ENCODE data around the gene TXNIP. TPM values are rescaled to one million over a fixed set of nuclear protein-coding genes. Genes with fewer than 3 reads are reported as not detected.
A peak's percentile ranks its signal among the peaks of the same experiment; 100 is the strongest.

TXNIP gene
- total RNA-seq, 1 experiment from 2014 or later: 2.5 TPM

GRCh38 chr1:145985129-145985501, 11.3 kb downstream of the TXNIP start:
- H3K4me1 ChIP-seq (ENCODE audit: control insufficient read depth in 1 of 2, insufficient read depth in 2 of 2, low read length in 2 of 2): peaks cover 22 to 38% of the 10 kb centered on the region in 2 experiments
- DNase-seq (ENCODE audit: low read depth, low spot score) (no peak), ATAC-seq (peak; percentile 32)
- H4K20me1 ChIP-seq (ENCODE audit: insufficient read depth): no peaks in the 10 kb centered on the region
- peak overlapping the region; percentile 86 for H2AFZ ChIP-seq (ENCODE audit: low read depth, low read length, poor library complexity, severe bottlenecking)
- TF ChIP-seq POLR2AphosphoS5 (IDR thresholded peaks at IDR 0.05; ENCODE audit: low read depth, low read length): no peak
- TF ChIP-seq FOSL1 (IDR thresholded peaks at IDR 0.05; ENCODE audit: low read depth): no peak
- TF ChIP-seq SIN3A (IDR thresholded peaks at IDR 0.05; ENCODE audit: low read depth): no peak
- no peak for TF ChIP-seq ZBTB33 (IDR thresholded peaks at IDR 0.05; ENCODE audit: extremely low read depth, insufficient replicate concordance, low read length)
- no peak for TF ChIP-seq EZH2phosphoT487 (IDR thresholded peaks at IDR 0.05; ENCODE audit: borderline replicate concordance)
- TF ChIP-seq RAD21 (IDR thresholded peaks at IDR 0.05; ENCODE audit: low read depth): no peak
- TF ChIP-seq EGR1 (IDR thresholded peaks at IDR 0.05; ENCODE audit: low read depth): no peak
- TF ChIP-seq EZH2 (IDR thresholded peaks at IDR 0.05): no peak
- TF ChIP-seq YY1 (IDR thresholded peaks at IDR 0.05; ENCODE audit: extremely low read depth, insufficient replicate concordance, low read depth, low read length): no peak
- ChIA-PET CTCF (no interaction called here), RAD21 (ENCODE audit: low non-redundant PET in 1 of 2, low total read pairs in 2 of 2, uncharacterized antibody in 2 of 2, unreplicated experiment in 2 of 2) (no interaction called here), POLR2A (interaction anchor here (1.1 kb wide), 1 partner anchor 51 kb away, joined by 3 read pairs; no protein-coding TSS in a partner anchor)
- no peaks in the 10 kb centered on the region for H3K27me3 ChIP-seq (ENCODE audit: insufficient read depth, low read length)
- intact Hi-C loops (cut with micrococcal nuclease): no loop called here
- no peaks in the 10 kb centered on the region for H3K9me2 ChIP-seq (ENCODE audit: insufficient read depth)
- H3K36me3 ChIP-seq (ENCODE audit: control insufficient read depth in 1 of 2, insufficient read depth in 2 of 2, low read length in 2 of 2): no peaks in the 10 kb centered on the region
- H3K9ac ChIP-seq (ENCODE audit: low read length): 0 out of 2 replicates have a peak overlapping the region, but pooled peaks have one; percentile 1
- H3K4me2 ChIP-seq (ENCODE audit: low read length): peak overlapping the region; percentile 65
- no peaks in the 10 kb centered on the region for H3K9me3 ChIP-seq (ENCODE audit: control insufficient read depth in 1 of 2, insufficient read depth in 1 of 2, low read depth in 1 of 2, low read length in 2 of 2)
- no peak overlapping the region for H3K4me3 ChIP-seq (replicated peaks in 1 of 2; ENCODE audit: low read depth in 1 of 2, low read length in 2 of 2)
- H3K27ac ChIP-seq (ENCODE audit: low read depth, low read length): peak overlapping the region; percentile 20; the same call in 1 of the 2 replicates
- no peaks in the 10 kb centered on the region for H3K79me2 ChIP-seq (ENCODE audit: insufficient read depth, low read length)
- TSS peak; percentile 92 for BruUV-seq (replicated peaks)
